Measurements from ENCODE around the gene TRIO. TPM values are rescaled to one million over a fixed set of nuclear protein-coding genes. Genes with fewer than 3 reads are reported as not detected.

The TRIO gene
- total and polyA plus RNA-seq, 2 of the 8 experiments (the other 6 are each of a cell fraction or from before 2014, with no cell fraction given): 35.1 to 69.1 TPM

DNA sequence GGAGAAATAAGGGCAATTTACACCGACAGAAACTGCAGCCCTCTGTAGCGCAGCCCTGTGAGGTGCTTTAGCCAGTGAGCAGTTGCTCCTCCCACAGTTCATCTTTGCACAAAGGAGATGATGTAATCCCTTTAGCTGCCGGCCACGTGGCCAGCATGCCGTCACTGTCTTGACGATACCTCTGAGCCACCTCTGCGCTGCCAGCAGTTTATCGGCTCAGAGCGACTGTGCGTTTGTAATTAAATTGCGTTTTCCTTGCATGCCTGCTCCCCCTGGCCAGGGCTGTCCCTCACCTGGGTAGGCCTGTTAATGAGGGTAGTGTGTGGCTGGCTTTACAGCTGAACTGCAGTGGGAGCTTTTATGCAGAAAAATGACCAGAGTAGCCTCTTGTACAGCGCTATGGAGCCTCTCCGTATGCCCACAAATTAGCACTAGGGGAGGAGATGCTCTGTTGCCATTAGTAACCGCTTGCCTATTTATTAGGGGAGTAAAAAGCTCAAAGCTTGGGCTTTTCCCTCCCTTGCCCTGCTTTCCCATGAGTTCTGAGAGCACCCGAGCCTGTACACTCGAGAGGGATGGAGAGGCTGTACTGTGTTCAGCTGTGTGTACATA is 107.0 kb downstream of the TRIO start:
- POLR2A ChIA-PET (ENCODE audit: partially characterized antibody): interaction anchor here (0.9 to 1.3 kb wide), 3 partner anchors 9 to 92 kb away, joined by 3 read pairs; no protein-coding TSS in a partner anchor
- H3K27ac ChIP-seq (ENCODE audit: low read depth, low read length): peak overlapping the region; percentile 28; the same call in 1 of the 2 replicates
- H2BK120ac ChIP-seq (replicated peaks; ENCODE audit: low read depth, low read length): no peak overlapping the region
- no peak overlapping the region; the same call in 1 of the 2 replicates for H3K18ac ChIP-seq (ENCODE audit: extremely low read depth, low read length)
- no peak overlapping the region for H3K14ac ChIP-seq (ENCODE audit: insufficient read length)
- H3K4me3 ChIP-seq (ENCODE audit: extremely low read depth in 1 of 4, insufficient read depth in 2 of 4, low read depth in 3 of 4, low read length in 4 of 4): no peak overlapping the region
- 82% methylated on average over 16 of the region's 16 CpGs; no CpG with 5 or more reads in 1 of the 2 experiments for WGBS, 2 experiments (ENCODE audit: extremely low coverage in 1 of 2, insufficient coverage in 1 of 2, insufficient read length in 1 of 2, insufficient replicate concordance in 2 of 2, low coverage in 1 of 2, low lambda C conversion rate in 2 of 2, missing lambda C conversion rate in 1 of 2)
- H3K56ac ChIP-seq (replicated peaks; ENCODE audit: insufficient read length, low read depth, low read length): no peak overlapping the region
- no peak overlapping the region for H4K5ac ChIP-seq (ENCODE audit: insufficient read length, low read depth, low read length)
- no peaks in the 10 kb centered on the region for H3K27me3 ChIP-seq (replicated peaks in 1 of 4; ENCODE audit: control insufficient read depth in 3 of 4, extremely low read depth in 1 of 4, insufficient read depth in 3 of 4, low read length in 3 of 4)
- H2AK5ac ChIP-seq (ENCODE audit: low read depth, low read length): no peak overlapping the region; the same call in 1 of the 2 replicates
- DNase-seq (ENCODE audit: low read depth in 1 of 2, low spot score in 2 of 2) (no peak), FAIRE-seq (no peak)
- peaks cover 0 to 2% of the 10 kb centered on the region in 2 experiments; a peak in 1 of 4 replicates for H3K9me3 ChIP-seq (ENCODE audit: insufficient read depth in 2 of 2, low read depth in 1 of 2, low read length in 1 of 2)
- H2AFZ ChIP-seq (ENCODE audit: low read length): no peak overlapping the region
- peaks cover 15 to 97% of the 10 kb centered on the region in 2 experiments for H3K79me2 ChIP-seq (ENCODE audit: control insufficient read depth in 1 of 2, insufficient read depth in 2 of 2, low read length in 2 of 2)
- H3K23ac ChIP-seq (ENCODE audit: insufficient read length): no peak overlapping the region
- H3K4me1 ChIP-seq (replicated peaks in 1 of 4; ENCODE audit: control insufficient read depth in 3 of 4, insufficient read depth in 4 of 4, low read length in 3 of 4): peaks cover 8 to 24% (median 20%) of the 10 kb centered on the region in 4 experiments; a peak in 6 of 7 replicates
- peaks cover 7 to 16% of the 10 kb centered on the region in 2 experiments for H4K20me1 ChIP-seq (replicated peaks in 1 of 2; ENCODE audit: control insufficient read depth in 1 of 2, insufficient read depth in 2 of 2, low read length in 2 of 2)
- no peak overlapping the region for H3K4ac ChIP-seq (replicated peaks; ENCODE audit: insufficient read length, low read depth, low read length)
- peak overlapping the region; percentile 58; the same call in 1 of the 2 replicates for H4K8ac ChIP-seq (ENCODE audit: extremely low read depth, insufficient read depth, low read length)
- no peak overlapping the region for H2BK12ac ChIP-seq (ENCODE audit: low read depth, low read length)
- H3K4me2 ChIP-seq (ENCODE audit: insufficient read depth in 1 of 2, low read depth in 2 of 2, low read length in 2 of 2): no peak overlapping the region
- no peak overlapping the region for H4K91ac ChIP-seq (replicated peaks; ENCODE audit: insufficient read length, low read length)
- no peaks in the 10 kb centered on the region for H3K36me3 ChIP-seq (ENCODE audit: control insufficient read depth in 2 of 4, insufficient read depth in 4 of 4, low read length in 3 of 4)
- no peak overlapping the region for H2BK5ac ChIP-seq (ENCODE audit: low read depth, low read length)
- CTCF ChIA-PET (ENCODE audit: partially characterized antibody): interaction anchor here (0.6 to 2.4 kb wide), 9 partner anchors 9 to 141 kb away, joined by 3 to 8 read pairs (median 4); no protein-coding TSS in a partner anchor
- H3K79me1 ChIP-seq (ENCODE audit: low read depth, low read length): peaks cover 12% of the 10 kb centered on the region
- H2BK20ac ChIP-seq (ENCODE audit: low read length): no peak overlapping the region
- no peaks in the 10 kb centered on the region for H3K23me2 ChIP-seq (ENCODE audit: low read depth, low read length)
- H3K9ac ChIP-seq (replicated peaks in 1 of 4; ENCODE audit: extremely low read depth in 1 of 4, low read depth in 3 of 4, low read length in 3 of 4): peak overlapping the region in 1 of 4 experiments; percentile 32; a peak in 1 of 7 replicates
- no peak overlapping the region for H2BK15ac ChIP-seq (ENCODE audit: low read length)
- TF ChIP-seq CEBPB (IDR thresholded peaks at IDR 0.05; ENCODE audit: low read depth, low read length): peak; percentile 78; the same call in 1 of the 2 replicates
- peak; percentile 62; the same call in 1 of the 2 replicates for TF ChIP-seq JUND (IDR thresholded peaks at IDR 0.05; ENCODE audit: low read length)
- TF ChIP-seq NANOG (IDR thresholded peaks at IDR 0.05; ENCODE audit: insufficient read depth, low read depth, low read length, poor library complexity, severe bottlenecking): no peak
- peak; percentile 58 for TF ChIP-seq RNF2 (IDR thresholded peaks at IDR 0.05; ENCODE audit: borderline replicate concordance, low read depth, low read length, missing control alignments, poor library complexity, severe bottlenecking)
- TF ChIP-seq, protein P1, sequence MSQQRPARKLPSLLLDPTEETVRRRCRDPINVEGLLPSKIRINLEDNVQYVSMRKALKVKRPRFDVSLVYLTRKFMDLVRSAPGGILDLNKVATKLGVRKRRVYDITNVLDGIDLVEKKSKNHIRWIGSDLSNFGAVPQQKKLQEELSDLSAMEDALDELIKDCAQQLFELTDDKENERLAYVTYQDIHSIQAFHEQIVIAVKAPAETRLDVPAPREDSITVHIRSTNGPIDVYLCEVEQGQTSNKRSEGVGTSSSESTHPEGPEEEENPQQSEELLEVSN (IDR thresholded peaks at IDR 0.05): peak; percentile 90
- TF ChIP-seq, protein P2, sequence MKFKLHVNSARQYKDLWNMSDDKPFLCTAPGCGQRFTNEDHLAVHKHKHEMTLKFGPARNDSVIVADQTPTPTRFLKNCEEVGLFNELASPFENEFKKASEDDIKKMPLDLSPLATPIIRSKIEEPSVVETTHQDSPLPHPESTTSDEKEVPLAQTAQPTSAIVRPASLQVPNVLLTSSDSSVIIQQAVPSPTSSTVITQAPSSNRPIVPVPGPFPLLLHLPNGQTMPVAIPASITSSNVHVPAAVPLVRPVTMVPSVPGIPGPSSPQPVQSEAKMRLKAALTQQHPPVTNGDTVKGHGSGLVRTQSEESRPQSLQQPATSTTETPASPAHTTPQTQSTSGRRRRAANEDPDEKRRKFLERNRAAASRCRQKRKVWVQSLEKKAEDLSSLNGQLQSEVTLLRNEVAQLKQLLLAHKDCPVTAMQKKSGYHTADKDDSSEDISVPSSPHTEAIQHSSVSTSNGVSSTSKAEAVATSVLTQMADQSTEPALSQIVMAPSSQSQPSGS (IDR thresholded peaks at IDR 0.05; ENCODE audit: low read length): peak; percentile 98
- TF ChIP-seq, protein P3, sequence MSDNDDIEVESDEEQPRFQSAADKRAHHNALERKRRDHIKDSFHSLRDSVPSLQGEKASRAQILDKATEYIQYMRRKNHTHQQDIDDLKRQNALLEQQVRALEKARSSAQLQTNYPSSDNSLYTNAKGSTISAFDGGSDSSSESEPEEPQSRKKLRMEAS (IDR thresholded peaks at IDR 0.05): peak; percentile 98
- TF ChIP-seq SAP30 (IDR thresholded peaks at IDR 0.05; ENCODE audit: insufficient read depth, insufficient replicate concordance, low read length): no peak
